K562 (cell line): ENCODE data around the gene FGR. TPM values are rescaled to one million over a fixed set of nuclear protein-coding genes. Genes with fewer than 3 reads are reported as not detected.

Source experiments
- ATAC-seq: fragments of 200-7000 bp; cut with Tn5 transposase; 3 replicates; pipeline ENCODE4 v1.9.1; 2020; ENCODE audit warnings: moderate library complexity
- BruUV-seq: library from RNA; stranded (reverse); fragments of 400-500 nt; replicated peaks from 2 replicates; lab custom pipeline; 2021; lab: Mats Ljungman, UMichigan
- CTCF ChIA-PET: fragments of 300-600 bp; formaldehyde crosslinking; extraction: SDS; loops from one replicate; lab custom pipeline; 2021; ENCODE audit warnings: low intra/inter-chr PET ratio; lab: Yijun Ruan, JAX
- POLR2A ChIA-PET: fragments of 300-600, 350-650 bp; sonication (Branson Sonifier 250); formaldehyde crosslinking; extraction: SDS; loops from one replicate; lab custom pipeline; 2021; ENCODE audit warnings: antibody characterized with exemption, inconsistent platforms; lab: Yijun Ruan, JAX
- DNase-seq, 4 experiments: peaks; one replicate each; pipeline versions ENCODE4 v3.0.0 to v3.0.0-alpha.2; 2011 to 2018; ENCODE audit warnings: low spot score in 3 of 4, mixed read lengths in 3 of 4; ENCODE audit errors: extremely low read depth in 1 of 4
- FAIRE-seq: peaks from 2 replicates; lab custom pipeline; 2011; peaks lifted over from hg19 to GRCh38; lab: Jason Lieb, UNC
- H2AFZ ChIP-seq: 2 replicates; pipeline ENCODE4 v1.6.0; 2011; ENCODE audit warnings: low read depth, low read length, control low read depth, inconsistent platforms
- H3K27ac ChIP-seq: fragments of 200-600 bp; 3 replicates; pipeline ENCODE4 v1.8.0; 2011; ENCODE audit warnings: low read depth, mild to moderate bottlenecking, control low read depth, inconsistent platforms, low read length, moderate library complexity, mixed read lengths; ENCODE audit errors: extremely low read depth
- H3K27me3 ChIP-seq, 2 experiments: fragments of 300-600 bp in 1 of 2; 2 replicates in 1 of 2; 3 replicates in 1 of 2; pipeline versions ENCODE4 v1.6.0 to v1.8.0; 2011; ENCODE audit warnings: inconsistent platforms in 2 of 2, low read length in 2 of 2, mild to moderate bottlenecking in 1 of 2, mixed read lengths in 1 of 2, moderate library complexity in 1 of 2; ENCODE audit not compliant: control insufficient read depth in 2 of 2, insufficient read depth in 2 of 2
- H3K36me3 ChIP-seq: fragments of 300-600 bp; 3 replicates; pipeline ENCODE4 v1.8.0; 2011; ENCODE audit warnings: mild to moderate bottlenecking, low read length, inconsistent platforms; ENCODE audit not compliant: control insufficient read depth, insufficient read depth
- H3K4me1 ChIP-seq, 2 experiments: fragments of 200-600 bp in 1 of 2; replicated peaks in 1 of 2; 2 replicates in 1 of 2; 3 replicates in 1 of 2; pipeline versions ENCODE4 v1.5.1 to v1.8.0; 2011; ENCODE audit warnings: inconsistent platforms in 2 of 2, low read length in 2 of 2, mild to moderate bottlenecking in 1 of 2, mixed read lengths in 1 of 2, moderate library complexity in 1 of 2; ENCODE audit not compliant: control insufficient read depth in 2 of 2, insufficient read depth in 2 of 2
- H3K4me2 ChIP-seq: 2 replicates; pipeline ENCODE4 v1.6.1; 2011; ENCODE audit warnings: low read length, control low read depth, inconsistent platforms, mixed read lengths; ENCODE audit not compliant: insufficient read depth
- H3K4me3 ChIP-seq: fragments of 200-600 bp; sonication (generic), shearing (Covaris generic); 2 replicates; pipeline ENCODE4 v1.5.1; 2016; ENCODE audit warnings: control low read depth, inconsistent platforms
- H3K79me2 ChIP-seq: fragments of 200-600 bp; 3 replicates; pipeline ENCODE4 v1.8.0; 2011; ENCODE audit warnings: low read length, inconsistent platforms; ENCODE audit not compliant: control insufficient read depth, insufficient read depth
- H3K9ac ChIP-seq, 2 experiments: 2 replicates each; pipeline versions ENCODE4 v1.6.0 to v1.6.1; 2011; ENCODE audit warnings: low read depth in 2 of 2, low read length in 2 of 2, control low read depth in 1 of 2, inconsistent platforms in 1 of 2, mild to moderate bottlenecking in 1 of 2, mixed read lengths in 1 of 2; ENCODE audit not compliant: insufficient read depth in 1 of 2
- H3K9me1 ChIP-seq: one replicate; pipeline ENCODE4 v1.6.0; 2011; ENCODE audit warnings: inconsistent platforms, mild to moderate bottlenecking, low read length, moderate library complexity; ENCODE audit not compliant: control insufficient read depth, insufficient read depth
- H3K9me3 ChIP-seq: replicated peaks from 2 replicates; pipeline ENCODE4 v1.5.1; 2011; ENCODE audit warnings: low read depth, low read length, inconsistent platforms; ENCODE audit not compliant: control insufficient read depth, insufficient read depth
- H4K20me1 ChIP-seq: replicated peaks from 2 replicates; pipeline ENCODE4 v1.6.1; 2011; ENCODE audit warnings: low read length, inconsistent platforms, mixed read lengths; ENCODE audit not compliant: control insufficient read depth, insufficient read depth
- KDM5B ChIP-seq: fragments of 200-600 bp; sonication (generic); IDR thresholded peaks from 2 replicates; pipeline ENCODE4 v1.6.1; 2012; ENCODE audit warnings: low read depth, mild to moderate bottlenecking, moderate library complexity, low read length, control low read depth, inconsistent platforms; ENCODE audit not compliant: insufficient replicate concordance
- LARP7 ChIP-seq: fragments of 450-650 bp; IDR thresholded peaks from 2 replicates; pipeline ENCODE4 v1.6.1; 2016
- NCOA1 ChIP-seq: fragments of 450-650 bp; IDR thresholded peaks from 2 replicates; pipeline ENCODE4 v1.6.1; 2016; ENCODE audit warnings: low read depth
- POU5F1 ChIP-seq: fragments of 150-350 bp; IDR thresholded peaks from 2 replicates; pipeline ENCODE4 v1.6.1; 2014; ENCODE audit warnings: borderline replicate concordance, low read length, low read depth, mild to moderate bottlenecking; ENCODE audit not compliant: partially characterized antibody
- RFX5 ChIP-seq: IDR thresholded peaks from 2 replicates; pipeline ENCODE4 v1.6.1; 2011; ENCODE audit warnings: low read depth, mild to moderate bottlenecking, improper control_type of control experiment, low read length
- ZNF282 ChIP-seq: sonication (generic); formaldehyde crosslinking; IDR thresholded peaks from 2 replicates; pipeline ENCODE4 v1.8.1; 2023; ENCODE audit warnings: missing genetic modification reagents
- WGBS: fragments of 100-300 bp; shearing (Covaris generic); methylation state at CpG from one replicate; pipeline ENCODE4 v1.1.6; 2016; ENCODE audit warnings: low coverage, mixed read lengths; ENCODE audit not compliant: insufficient coverage; ENCODE audit errors: missing lambda C conversion rate; 5-methylcytosine and 5-hydroxymethylcytosine counted together
- in situ Hi-C: fragments of 300-500 bp; cut with MboI; formaldehyde crosslinking; loops from 4 replicates; pipeline ENCODE4 v1.15.0; 2018; ENCODE audit warnings: inconsistent platforms, mixed read lengths
- intact Hi-C: fragments of 100-400 bp; cut with micrococcal nuclease; formaldehyde crosslinking; loops from 2 replicates; pipeline ENCODE4 v1.14.2; 2022
- polyA plus RNA-seq, 8 experiments: library from polyadenylated mRNA; depleted of rRNA in 4 of 8; stranded (reverse) in 5 of 8; unstranded in 3 of 8; fragments of >200 nt; fragmentation: Nextera tagmentation in 2 of 8; fragmentation: Illumina TruSeq in 1 of 8; extraction: Ambion mirVana in 2 of 8; extraction: Trizol in 1 of 8; gene quantifications; 2 replicates each; pipeline versions ENCODE4 v1.2.1 to v1.2.3, GENCODE V29; 2011 to 2014; ENCODE audit warnings: inconsistent platforms in 1 of 8, missing spikeins in 1 of 8
- total RNA-seq, 7 experiments: library from RNA; depleted of rRNA in 6 of 7; stranded (reverse); fragments of >200 nt in 6 of 7; fragmentation: Illumina TruSeq in 2 of 7; extraction: Trizol in 2 of 7; gene quantifications; 2 replicates each; pipeline versions ENCODE4 v1.2.1 to v1.2.3, GENCODE V29; 2011 to 2021; ENCODE audit warnings: low replicate concordance in 1 of 7
- TF ChIP-seq, protein P1 (sequence below): sonication (generic); formaldehyde crosslinking; IDR thresholded peaks from 2 replicates; pipeline ENCODE4 v1.8.0; 2022; ENCODE audit warnings: mild to moderate bottlenecking, low read depth, missing genetic modification reagents

The FGR gene
- total and polyA plus RNA-seq, 9 of the 15 experiments (the other 6 are each of a cell fraction or from before 2014, with no cell fraction given), result 0.04 to 0.11 TPM; not detected in 7

DNA sequence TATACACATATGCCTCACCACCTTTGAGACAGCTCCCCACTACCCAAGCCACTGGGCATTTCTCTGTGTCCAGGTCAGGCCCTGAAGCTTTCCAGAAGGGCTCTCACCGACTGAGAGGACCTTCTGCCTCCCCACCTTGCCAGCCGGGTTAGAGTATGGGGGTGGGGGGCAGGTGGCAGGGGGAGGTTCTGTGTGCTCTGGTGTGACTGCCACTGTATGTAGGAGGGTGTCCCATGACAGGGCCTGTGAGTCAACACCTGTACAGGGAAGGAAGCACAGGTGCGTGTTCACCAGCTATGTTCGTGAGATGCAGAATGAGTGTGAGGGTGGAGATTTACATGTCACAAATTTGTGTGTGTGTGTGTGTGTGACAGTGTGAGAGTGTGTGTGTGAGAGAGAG lies 38.0 kb downstream of the FGR start:
- no peak overlapping the region for H3K4me2 ChIP-seq
- no peaks in the 10 kb centered on the region for H3K9me3 ChIP-seq
- no peaks in the 10 kb centered on the region for H3K27me3 ChIP-seq
- H3K4me3 ChIP-seq, result no peak overlapping the region
- H3K27ac ChIP-seq, result no peak overlapping the region; the same call in 2 of the 3 replicates
- peaks cover 57% of the 10 kb centered on the region for H4K20me1 ChIP-seq
- BruUV-seq, result no TSS peak
- intact Hi-C loops (no loop called here), in situ Hi-C loops (no loop called here)
- ChIA-PET POLR2A (interaction anchor here (0.5 to 1.5 kb wide), 5 partner anchors 8 to 298 kb away, joined by 3 to 4 read pairs (median 3); no protein-coding TSS in a partner anchor), CTCF (no interaction called here)
- FAIRE-seq (peak; percentile 58), DNase-seq (no peak), ATAC-seq (no peak)
- peaks cover 69 to 88% of the 10 kb centered on the region in 2 experiments for H3K4me1 ChIP-seq
- H3K36me3 ChIP-seq, result peaks cover 38% of the 10 kb centered on the region; the same call in 2 of the 3 replicates
- no peak overlapping the region for H2AFZ ChIP-seq
- H3K79me2 ChIP-seq, result peaks cover 97% of the 10 kb centered on the region
- TF ChIP-seq POU5F1 (no peak), RFX5 (no peak), LARP7 (no peak), NCOA1 (no peak), KDM5B (no peak), ZNF282 (CRISPR knock-in tag) (no peak)
- TF ChIP-seq, protein P1, sequence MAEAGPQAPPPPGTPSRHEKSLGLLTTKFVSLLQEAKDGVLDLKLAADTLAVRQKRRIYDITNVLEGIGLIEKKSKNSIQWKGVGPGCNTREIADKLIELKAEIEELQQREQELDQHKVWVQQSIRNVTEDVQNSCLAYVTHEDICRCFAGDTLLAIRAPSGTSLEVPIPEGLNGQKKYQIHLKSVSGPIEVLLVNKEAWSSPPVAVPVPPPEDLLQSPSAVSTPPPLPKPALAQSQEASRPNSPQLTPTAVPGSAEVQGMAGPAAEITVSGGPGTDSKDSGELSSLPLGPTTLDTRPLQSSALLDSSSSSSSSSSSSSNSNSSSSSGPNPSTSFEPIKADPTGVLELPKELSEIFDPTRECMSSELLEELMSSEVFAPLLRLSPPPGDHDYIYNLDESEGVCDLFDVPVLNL, result no peak
- peaks cover 16% of the 10 kb centered on the region for H3K9me1 ChIP-seq
- 81% methylated on average over 4 of the region's 4 CpGs for WGBS
- H3K9ac ChIP-seq, result peak overlapping the region in 1 of 2 experiments; percentile 3; a peak in 1 of 4 replicates
